Astrocyte (in vitro differentiated cells and primary cell): ENCODE data around the gene SKAP2. TPM values are rescaled to one million over a fixed set of nuclear protein-coding genes. Genes with fewer than 3 reads are reported as not detected.

Experiments used
- DNase-seq: peaks from one replicate; pipeline ENCODE4 v3.0.0-alpha.2; 2010; ENCODE audit warnings: low read depth
- FAIRE-seq: peaks from 2 replicates; lab custom pipeline; 2011; peaks lifted over from hg19 to GRCh38; lab: Jason Lieb, UNC
- H2AFZ ChIP-seq: 2 replicates; pipeline ENCODE4 v1.6.0; 2012; ENCODE audit warnings: low read depth, low read length, inconsistent platforms
- H3K27ac ChIP-seq: 2 replicates; pipeline ENCODE4 v1.5.1; 2011; ENCODE audit warnings: low read depth, low read length, inconsistent platforms
- H3K27me3 ChIP-seq: 2 replicates; pipeline ENCODE4 v1.6.0; 2011; ENCODE audit warnings: low read length, inconsistent platforms; ENCODE audit not compliant: insufficient read depth
- H3K36me3 ChIP-seq: 2 replicates; pipeline ENCODE4 v1.5.1; 2011; ENCODE audit warnings: low read length, inconsistent platforms; ENCODE audit not compliant: insufficient read depth
- H3K4me1 ChIP-seq: 2 replicates; pipeline ENCODE4 v1.5.1; 2011; ENCODE audit warnings: low read length, inconsistent platforms; ENCODE audit not compliant: insufficient read depth
- H3K4me2 ChIP-seq: 2 replicates; pipeline ENCODE4 v1.6.0; 2012; ENCODE audit warnings: low read length, inconsistent platforms
- H3K4me3 ChIP-seq: 2 replicates; pipeline ENCODE4 v1.5.1; 2011; ENCODE audit warnings: low read depth, mild to moderate bottlenecking, low read length, inconsistent platforms; ENCODE audit not compliant: insufficient read depth
- H3K79me2 ChIP-seq: 2 replicates; pipeline ENCODE4 v1.6.0; 2012; ENCODE audit warnings: mild to moderate bottlenecking, low read length, inconsistent platforms; ENCODE audit not compliant: insufficient read depth
- H3K9ac ChIP-seq: 2 replicates; pipeline ENCODE4 v1.6.0; 2012; ENCODE audit warnings: mild to moderate bottlenecking, low read length, inconsistent platforms
- H3K9me3 ChIP-seq: 2 replicates; pipeline ENCODE4 v1.5.1; 2012; ENCODE audit warnings: low read depth, mild to moderate bottlenecking, low read length, inconsistent platforms; ENCODE audit not compliant: insufficient read depth
- H4K20me1 ChIP-seq: 2 replicates; pipeline ENCODE4 v1.6.0; 2012; ENCODE audit warnings: low read length, inconsistent platforms; ENCODE audit not compliant: insufficient read depth
- H3K27ac Mint-ChIP-seq: one replicate; pipeline ENCODE4 v1.8.0; 2021; ENCODE audit warnings: mild to moderate bottlenecking, mixed read lengths; ENCODE audit not compliant: unreplicated experiment
- H3K27me3 Mint-ChIP-seq: one replicate; pipeline ENCODE4 v1.8.0; 2021; ENCODE audit warnings: low read depth, mixed read lengths; ENCODE audit not compliant: unreplicated experiment
- H3K36me3 Mint-ChIP-seq: one replicate; pipeline ENCODE4 v1.8.0; 2021; ENCODE audit warnings: low read depth, mixed read lengths; ENCODE audit not compliant: unreplicated experiment
- H3K4me1 Mint-ChIP-seq: one replicate; pipeline ENCODE4 v1.8.0; 2021; ENCODE audit warnings: low read depth, mixed read lengths; ENCODE audit not compliant: unreplicated experiment
- H3K4me3 Mint-ChIP-seq: one replicate; pipeline ENCODE4 v1.8.0; 2021; ENCODE audit warnings: mild to moderate bottlenecking, moderate library complexity, mixed read lengths; ENCODE audit not compliant: unreplicated experiment
- H3K9me3 Mint-ChIP-seq: one replicate; pipeline ENCODE4 v1.8.0; 2021; ENCODE audit warnings: mild to moderate bottlenecking, mixed read lengths; ENCODE audit not compliant: unreplicated experiment
- CTCF ChIP-seq: IDR thresholded peaks from 2 replicates; pipeline ENCODE4 v1.5.1; 2011; ENCODE audit warnings: low read depth, mild to moderate bottlenecking, inconsistent platforms, low read length, moderate library complexity; ENCODE audit not compliant: insufficient read depth
- EZH2 ChIP-seq: IDR thresholded peaks from 2 replicates; pipeline ENCODE4 v1.6.1; 2012; ENCODE audit warnings: mild to moderate bottlenecking, low read length, inconsistent platforms; ENCODE audit not compliant: insufficient read depth
- total RNA-seq: library from RNA; stranded (reverse); gene quantifications from 2 replicates; pipeline ENCODE4 v1.2.1, GENCODE V29; 2021

SKAP2 gene
- total RNA-seq, 1 donor from 2014 or later = 10.1 TPM

- Histone ChIP-seq H3K9ac (no peak overlapping the region), H3K4me1 (no peaks in the 10 kb centered on the region), H3K4me3 (no peak overlapping the region), H2AFZ (no peak overlapping the region), H3K79me2 (no peaks in the 10 kb centered on the region), H3K4me2 (no peak overlapping the region), H3K36me3 (no peaks in the 10 kb centered on the region), H3K27ac (no peak overlapping the region), H4K20me1 (no peaks in the 10 kb centered on the region), H3K9me3 (no peaks in the 10 kb centered on the region), H3K27me3 (peaks cover 3% of the 10 kb centered on the region)
- peaks cover 7% of the 10 kb centered on the region for H3K4me1 Mint-ChIP-seq
- TF ChIP-seq EZH2 = no peak
- TF ChIP-seq CTCF = no peak
- no peaks in the 10 kb centered on the region for H3K36me3 Mint-ChIP-seq
- DNase-seq (no peak), FAIRE-seq (no peak)
- no peak overlapping the region for H3K4me3 Mint-ChIP-seq
- H3K27ac Mint-ChIP-seq = no peak overlapping the region
- no peaks in the 10 kb centered on the region for H3K9me3 Mint-ChIP-seq
- H3K27me3 Mint-ChIP-seq = no peaks in the 10 kb centered on the region
These were observed 193.5 kb downstream of the SKAP2 start for GRCh38 chr7:26670841-26671240.

DNA sequence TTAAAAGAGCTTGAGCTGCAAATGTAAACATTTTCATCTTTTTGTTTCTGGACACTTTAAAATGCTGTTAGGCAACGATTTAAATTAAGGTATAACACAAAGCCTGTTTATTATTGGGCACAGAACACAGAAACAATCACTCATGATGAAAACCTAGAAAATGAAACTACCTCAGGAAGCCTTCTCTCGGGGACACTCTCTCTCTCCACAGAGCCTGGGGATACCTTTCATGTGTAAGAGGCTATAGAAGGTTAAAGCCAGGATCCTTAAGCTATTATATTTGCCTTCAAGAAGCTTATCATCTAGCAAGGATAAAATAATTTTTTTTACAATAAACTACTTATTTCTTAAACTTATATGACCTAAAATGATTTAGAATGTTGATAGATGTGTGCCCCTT, 194.1 kb downstream of the SKAP2 start:
- peaks cover 6% of the 10 kb centered on the region for H3K4me1 Mint-ChIP-seq
- Histone ChIP-seq H3K4me1 (no peaks in the 10 kb centered on the region), H3K27ac (no peak overlapping the region), H4K20me1 (no peaks in the 10 kb centered on the region), H3K79me2 (no peaks in the 10 kb centered on the region), H2AFZ (no peak overlapping the region), H3K9ac (no peak overlapping the region), H3K4me2 (no peak overlapping the region), H3K4me3 (no peak overlapping the region), H3K9me3 (no peaks in the 10 kb centered on the region), H3K36me3 (no peaks in the 10 kb centered on the region), H3K27me3 (peaks cover 3% of the 10 kb centered on the region)
- FAIRE-seq = no peak
- H3K4me3 Mint-ChIP-seq = no peak overlapping the region
- H3K27me3 Mint-ChIP-seq = no peaks in the 10 kb centered on the region
- TF ChIP-seq CTCF (no peak), EZH2 (no peak)
- no peaks in the 10 kb centered on the region for H3K36me3 Mint-ChIP-seq
- no peak for DNase-seq
- no peak overlapping the region for H3K27ac Mint-ChIP-seq
- no peaks in the 10 kb centered on the region for H3K9me3 Mint-ChIP-seq

- no peak overlapping the region for H3K9ac ChIP-seq
- DNase-seq = no peak
- no peak overlapping the region for H3K4me3 Mint-ChIP-seq
- TF ChIP-seq EZH2 (no peak), CTCF (no peak)
- H3K27me3 Mint-ChIP-seq = peaks cover 1% of the 10 kb centered on the region
- no peaks in the 10 kb centered on the region for H4K20me1 ChIP-seq
- peaks cover 10% of the 10 kb centered on the region for H3K27me3 ChIP-seq
- H3K9me3 Mint-ChIP-seq = no peaks in the 10 kb centered on the region
- no peak overlapping the region for H3K4me2 ChIP-seq
- no peaks in the 10 kb centered on the region for H3K36me3 ChIP-seq
- H3K4me3 ChIP-seq = no peak overlapping the region
- no peaks in the 10 kb centered on the region for H3K36me3 Mint-ChIP-seq
- H3K4me1 Mint-ChIP-seq = peaks cover 4% of the 10 kb centered on the region
- no peaks in the 10 kb centered on the region for H3K4me1 ChIP-seq
- no peak overlapping the region for H3K27ac Mint-ChIP-seq
- H2AFZ ChIP-seq = no peak overlapping the region
- no peaks in the 10 kb centered on the region for H3K9me3 ChIP-seq
- FAIRE-seq = no peak
- H3K79me2 ChIP-seq = no peaks in the 10 kb centered on the region
- no peak overlapping the region for H3K27ac ChIP-seq
These were observed 195.6 kb downstream of the SKAP2 start for GRCh38 chr7:26668821-26669220.
